Osteocyte (in vitro differentiated cells): ENCODE measurements around the gene ACOT9. TPM values are rescaled to one million over a fixed set of nuclear protein-coding genes. Genes with fewer than 3 reads are reported as not detected.

ENCODE experiments used
- DNase-seq: peaks from one replicate; pipeline ENCODE4 v3.0.0; 2021; ENCODE audit warnings: mixed read lengths; ENCODE audit not compliant: unreplicated experiment; ENCODE audit errors: extremely low spot score
- H3K27ac Mint-ChIP-seq: one replicate; pipeline ENCODE4 v1.8.0; 2021; ENCODE audit warnings: mild to moderate bottlenecking, mixed read lengths; ENCODE audit not compliant: unreplicated experiment
- H3K27me3 Mint-ChIP-seq: one replicate; pipeline ENCODE4 v1.8.0; 2021; ENCODE audit warnings: mixed read lengths; ENCODE audit not compliant: unreplicated experiment
- H3K36me3 Mint-ChIP-seq: one replicate; pipeline ENCODE4 v1.8.0; 2021; ENCODE audit warnings: mixed read lengths; ENCODE audit not compliant: unreplicated experiment
- H3K4me1 Mint-ChIP-seq: one replicate; pipeline ENCODE4 v1.8.0; 2021; ENCODE audit warnings: mixed read lengths; ENCODE audit not compliant: unreplicated experiment
- H3K4me3 Mint-ChIP-seq: one replicate; pipeline ENCODE4 v1.8.0; 2021; ENCODE audit warnings: mild to moderate bottlenecking, moderate library complexity, mixed read lengths; ENCODE audit not compliant: unreplicated experiment
- H3K9me3 Mint-ChIP-seq: one replicate; pipeline ENCODE4 v1.8.0; 2021; ENCODE audit warnings: mixed read lengths; ENCODE audit not compliant: unreplicated experiment
- CTCF ChIP-seq: fragments of 200-600 bp; sonication (generic); IDR thresholded peaks from 2 replicates; pipeline ENCODE4 v1.5.0; 2021; ENCODE audit warnings: antibody characterized with exemption, mild to moderate bottlenecking, moderate library complexity
- total RNA-seq: library from RNA; stranded (reverse); gene quantifications from 2 replicates; pipeline ENCODE4 v1.2.1, GENCODE V29; 2021

The ACOT9 gene
- total RNA-seq, 1 donor from 2014 or later = 53.8 TPM

DNA sequence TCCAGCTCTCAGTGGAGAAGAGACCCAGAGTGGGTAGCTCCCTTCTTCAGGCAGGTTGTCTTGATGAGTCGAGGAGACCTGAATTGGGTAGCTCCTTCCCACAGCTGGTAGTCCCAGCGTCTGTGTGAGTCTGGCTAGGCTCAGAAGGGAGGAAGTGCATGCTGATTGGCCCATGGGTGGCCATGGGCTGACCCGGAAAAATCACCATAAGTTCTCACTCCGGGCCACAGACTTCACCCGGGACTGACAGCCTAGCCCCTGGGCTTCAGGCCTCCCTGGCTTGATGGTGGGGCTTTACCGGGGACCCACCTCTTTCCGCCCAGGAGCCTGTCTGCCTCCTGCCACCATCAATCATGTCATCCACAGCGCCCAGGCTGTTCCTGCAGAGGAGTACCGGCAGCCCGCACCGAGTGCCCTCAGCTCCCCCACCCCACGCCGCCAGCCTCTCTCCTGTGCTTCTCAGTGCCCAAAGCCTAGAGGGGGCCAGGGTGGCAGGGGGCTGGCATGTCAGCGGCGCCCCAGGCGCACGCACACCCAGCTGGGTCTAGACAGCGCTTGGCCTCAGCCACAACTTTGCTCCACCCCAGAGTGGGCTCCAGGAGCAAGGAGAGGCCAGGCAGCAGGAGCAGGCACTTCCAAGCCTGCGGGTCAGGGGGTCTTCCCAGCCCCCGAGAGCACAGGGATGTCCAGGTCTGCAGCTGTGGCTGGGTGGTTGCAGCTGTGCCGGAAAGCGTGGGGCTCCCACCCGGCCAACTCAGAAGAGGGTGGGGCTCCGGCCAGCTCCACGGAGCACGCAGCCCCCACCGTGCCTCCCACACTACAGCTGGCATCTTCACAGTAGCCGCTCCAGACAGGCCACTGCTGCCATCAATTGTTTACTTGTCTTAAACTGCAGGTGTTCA is 23.8 kb upstream of the ACOT9 start:
- H3K27ac Mint-ChIP-seq = no peak overlapping the region
- H3K27me3 Mint-ChIP-seq = no peaks in the 10 kb centered on the region
- H3K9me3 Mint-ChIP-seq = no peaks in the 10 kb centered on the region
- H3K36me3 Mint-ChIP-seq = no peaks in the 10 kb centered on the region
- DNase-seq = no peak
- TF ChIP-seq CTCF = no peak
- H3K4me3 Mint-ChIP-seq = no peak overlapping the region
- H3K4me1 Mint-ChIP-seq = peaks cover 3% of the 10 kb centered on the region

GRCh38 chrX:23765868-23766267 is 22.8 kb upstream of the ACOT9 start:
- Mint-ChIP-seq H3K36me3 (no peaks in the 10 kb centered on the region), H3K27ac (no peak overlapping the region), H3K4me1 (peaks cover 3% of the 10 kb centered on the region), H3K27me3 (no peaks in the 10 kb centered on the region), H3K4me3 (no peak overlapping the region), H3K9me3 (no peaks in the 10 kb centered on the region)
- no peak for DNase-seq
- TF ChIP-seq CTCF = no peak

- no peak for DNase-seq
- no peaks in the 10 kb centered on the region for H3K9me3 Mint-ChIP-seq
- H3K36me3 Mint-ChIP-seq = no peaks in the 10 kb centered on the region
These were observed 22.4 kb upstream of the ACOT9 start for GRCh38 chrX:23765449-23765848.

GRCh38 chrX:23764188-23764984 is 21.3 kb upstream of the ACOT9 start:
- Mint-ChIP-seq H3K27me3 (no peaks in the 10 kb centered on the region), H3K4me1 (peaks cover 3% of the 10 kb centered on the region), H3K9me3 (no peaks in the 10 kb centered on the region), H3K4me3 (no peak overlapping the region), H3K36me3 (no peaks in the 10 kb centered on the region), H3K27ac (no peak overlapping the region)
- no peak for TF ChIP-seq CTCF
- DNase-seq = no peak

More at GRCh38 chrX:23765449-23765848, 22.4 kb upstream of the ACOT9 start:
- Mint-ChIP-seq H3K27ac (no peak overlapping the region), H3K27me3 (no peaks in the 10 kb centered on the region), H3K4me1 (peaks cover 3% of the 10 kb centered on the region), H3K4me3 (no peak overlapping the region)
- no peak for TF ChIP-seq CTCF

- Mint-ChIP-seq H3K27ac (no peak overlapping the region), H3K36me3 (no peaks in the 10 kb centered on the region)
- no peak for TF ChIP-seq CTCF
These were observed 16.7 kb upstream of the ACOT9 start for GRCh38 chrX:23759821-23760220.

More at GRCh38 chrX:23759821-23760220, 16.7 kb upstream of the ACOT9 start:
- no peak for DNase-seq
- no peaks in the 10 kb centered on the region for H3K9me3 Mint-ChIP-seq
- no peak overlapping the region for H3K4me3 Mint-ChIP-seq
- H3K27me3 Mint-ChIP-seq = no peaks in the 10 kb centered on the region
- no peaks in the 10 kb centered on the region for H3K4me1 Mint-ChIP-seq
